IMR-90 (cell line): ENCODE data around the gene CTDP1. TPM values are rescaled to one million over a fixed set of nuclear protein-coding genes. Genes with fewer than 3 reads are reported as not detected.

Experiments
- ATAC-seq: fragments of 200-7000 bp; cut with Tn5 transposase; 2 replicates; pipeline ENCODE4 v1.9.1; 2020; ENCODE audit warnings: low read depth, mild to moderate bottlenecking, moderate library complexity
- BruUV-seq: library from RNA; stranded (reverse); fragments of 400-500 nt; replicated peaks from 2 replicates; lab custom pipeline; 2021; lab: Mats Ljungman, UMichigan
- CTCF ChIA-PET: fragments of 300-600 bp; formaldehyde crosslinking; extraction: SDS; loops from one replicate; lab custom pipeline; 2021; ENCODE audit warnings: antibody characterized with exemption; lab: Yijun Ruan, JAX
- POLR2A ChIA-PET: fragments of 300-600 bp; sonication (Branson Sonifier 250); formaldehyde crosslinking; loops from one replicate; lab custom pipeline; 2022; ENCODE audit warnings: antibody characterized with exemption; ENCODE audit not compliant: unreplicated experiment; lab: Charles Lee
- DNase-seq: peaks from one replicate; pipeline ENCODE4 v3.0.0; 2013
- H2AFZ ChIP-seq: replicated peaks from 2 replicates; pipeline ENCODE3; 2013; ENCODE audit warnings: low read length, mild to moderate bottlenecking; ENCODE audit not compliant: poor library complexity
- H2AK5ac ChIP-seq: 2 replicates; pipeline ENCODE4 v1.6.1; 2013; ENCODE audit warnings: low read depth, low read length, inconsistent platforms
- H2AK9ac ChIP-seq: replicated peaks from 2 replicates; pipeline ENCODE3; 2013; ENCODE audit warnings: mild to moderate bottlenecking, low read depth, low read length, moderate library complexity; ENCODE audit not compliant: poor library complexity
- H2BK120ac ChIP-seq: 2 replicates; pipeline ENCODE4 v1.6.1; 2013; ENCODE audit warnings: low read depth, low read length, inconsistent platforms
- H2BK15ac ChIP-seq: 3 replicates; pipeline ENCODE4 v1.6.1; 2013; ENCODE audit warnings: low read depth, low read length, inconsistent platforms
- H2BK20ac ChIP-seq: 2 replicates; pipeline ENCODE4 v1.6.1; 2013; ENCODE audit warnings: low read depth, mild to moderate bottlenecking, inconsistent platforms, low read length, moderate library complexity
- H2BK5ac ChIP-seq: 2 replicates; pipeline ENCODE4 v1.6.1; 2013; ENCODE audit warnings: mild to moderate bottlenecking, low read depth, low read length, inconsistent platforms; ENCODE audit not compliant: poor library complexity, severe bottlenecking
- H3K14ac ChIP-seq: replicated peaks from 2 replicates; pipeline ENCODE4 v1.6.1; 2013; ENCODE audit warnings: low read depth, low read length, inconsistent platforms
- H3K18ac ChIP-seq: 2 replicates; pipeline ENCODE4 v1.6.1; 2013; ENCODE audit warnings: low read depth, low read length, control low read depth
- H3K23ac ChIP-seq: 2 replicates; pipeline ENCODE4 v1.6.1; 2013; ENCODE audit warnings: low read depth, low read length, inconsistent platforms
- H3K27ac ChIP-seq: 2 replicates; pipeline ENCODE4 v1.5.1; 2013; ENCODE audit warnings: mild to moderate bottlenecking, control low read depth, low read length; ENCODE audit not compliant: insufficient read depth
- H3K27me3 ChIP-seq: 2 replicates; pipeline ENCODE4 v1.6.1; 2013; ENCODE audit warnings: low read length; ENCODE audit not compliant: control insufficient read depth, insufficient read depth
- H3K36me3 ChIP-seq: 2 replicates; pipeline ENCODE4 v1.6.1; 2013; ENCODE audit warnings: low read length, mixed read lengths; ENCODE audit not compliant: control insufficient read depth, insufficient read depth
- H3K4ac ChIP-seq: 2 replicates; pipeline ENCODE4 v1.6.1; 2013; ENCODE audit warnings: low read depth, low read length, inconsistent platforms
- H3K4me1 ChIP-seq: 2 replicates; pipeline ENCODE4 v1.6.1; 2013; ENCODE audit warnings: low read length, mixed read lengths; ENCODE audit not compliant: control insufficient read depth, insufficient read depth
- H3K4me2 ChIP-seq: 2 replicates; pipeline ENCODE4 v1.6.1; 2013; ENCODE audit warnings: low read depth, mild to moderate bottlenecking, control low read depth, low read length, moderate library complexity
- H3K4me3 ChIP-seq: 2 replicates; pipeline ENCODE4 v1.5.1; 2013; ENCODE audit warnings: low read depth, mild to moderate bottlenecking, control low read depth, low read length, moderate library complexity; ENCODE audit not compliant: insufficient read depth
- H3K56ac ChIP-seq: 2 replicates; pipeline ENCODE4 v1.6.1; 2013; ENCODE audit warnings: low read length, inconsistent platforms; ENCODE audit not compliant: insufficient read depth; ENCODE audit errors: extremely low read depth
- H3K79me1 ChIP-seq, 2 experiments: 2 replicates each; pipeline ENCODE4 v1.6.1; 2013; ENCODE audit warnings: low read length in 2 of 2, inconsistent platforms in 1 of 2, low read depth in 1 of 2
- H3K9ac ChIP-seq: 2 replicates; pipeline ENCODE4 v1.6.1; 2013; ENCODE audit warnings: low read depth, low read length, control low read depth
- H3K9me1 ChIP-seq: 2 replicates; pipeline ENCODE4 v1.6.1; 2013; ENCODE audit warnings: low read length, inconsistent platforms; ENCODE audit not compliant: insufficient read depth
- H3K9me3 ChIP-seq: 2 replicates; pipeline ENCODE4 v1.6.1; 2013; ENCODE audit warnings: low read length; ENCODE audit not compliant: control insufficient read depth, insufficient read depth
- H4K20me1 ChIP-seq: 2 replicates; pipeline ENCODE4 v1.6.1; 2013; ENCODE audit warnings: low read length, inconsistent platforms; ENCODE audit not compliant: insufficient read depth
- H4K5ac ChIP-seq: 2 replicates; pipeline ENCODE4 v1.6.1; 2013; ENCODE audit warnings: mild to moderate bottlenecking, low read depth, low read length, control low read depth
- H4K8ac ChIP-seq, 2 experiments: 2 replicates each; pipeline ENCODE4 v1.6.1; 2013; ENCODE audit warnings: low read depth in 2 of 2, low read length in 2 of 2, control low read depth in 1 of 2, inconsistent platforms in 1 of 2
- H4K91ac ChIP-seq: 2 replicates; pipeline ENCODE4 v1.6.1; 2013; ENCODE audit warnings: low read depth, low read length, inconsistent platforms; ENCODE audit not compliant: insufficient read depth
- BHLHE40 ChIP-seq: fragments of 150-350 bp; IDR thresholded peaks from 2 replicates; pipeline ENCODE4 v1.6.1; 2016; ENCODE audit warnings: mild to moderate bottlenecking, low read depth, low read length
- CEBPB ChIP-seq: IDR thresholded peaks from 2 replicates; pipeline ENCODE4 v1.6.1; 2012; ENCODE audit warnings: low read depth, low read length, improper control_type of control experiment
- WGBS, 2 experiments: methylation state at CpG; one replicate each; pipeline versions ENCODE4 v1.1.5 to v1.1.7; 2013; ENCODE audit warnings: missing lambda C conversion rate in 2 of 2; ENCODE audit not compliant: insufficient read length in 1 of 2; ENCODE audit errors: extremely low coverage in 2 of 2; 5-methylcytosine and 5-hydroxymethylcytosine counted together
- dilution Hi-C: fragments of 300-500 bp; cut with HindIII; formaldehyde crosslinking; loops from one replicate; pipeline ENCODE4 v1.14.3; 2018; ENCODE audit warnings: low sequenced_read_pairs; ENCODE audit not compliant: unreplicated experiment
- in situ Hi-C: fragments of 300-500 bp; cut with MboI; formaldehyde crosslinking; loops from 3 replicates; pipeline ENCODE4 v1.14.3; 2019; ENCODE audit warnings: low sequenced_read_pairs, inconsistent platforms, mixed read lengths
- intact Hi-C: fragments of 100-400 bp; cut with micrococcal nuclease; formaldehyde crosslinking; loops from 2 replicates; pipeline ENCODE4 v1.10.0; 2022
- polyA plus RNA-seq, 3 experiments: library from polyadenylated mRNA; depleted of rRNA; stranded (reverse); fragments of >200 nt; gene quantifications; 2 replicates each; pipeline ENCODE4 v1.2.3, GENCODE V29; 2012; ENCODE audit warnings: low replicate concordance in 1 of 3
- total RNA-seq: library from RNA; depleted of rRNA; stranded (reverse); fragments of >200 nt; gene quantifications from 2 replicates; pipeline ENCODE4 v1.2.3, GENCODE V29; 2012

CTDP1 gene
- total and polyA plus RNA-seq, 2 of the 4 experiments (the other 2 are of a cell fraction): 13.4 to 17.6 TPM

DNA sequence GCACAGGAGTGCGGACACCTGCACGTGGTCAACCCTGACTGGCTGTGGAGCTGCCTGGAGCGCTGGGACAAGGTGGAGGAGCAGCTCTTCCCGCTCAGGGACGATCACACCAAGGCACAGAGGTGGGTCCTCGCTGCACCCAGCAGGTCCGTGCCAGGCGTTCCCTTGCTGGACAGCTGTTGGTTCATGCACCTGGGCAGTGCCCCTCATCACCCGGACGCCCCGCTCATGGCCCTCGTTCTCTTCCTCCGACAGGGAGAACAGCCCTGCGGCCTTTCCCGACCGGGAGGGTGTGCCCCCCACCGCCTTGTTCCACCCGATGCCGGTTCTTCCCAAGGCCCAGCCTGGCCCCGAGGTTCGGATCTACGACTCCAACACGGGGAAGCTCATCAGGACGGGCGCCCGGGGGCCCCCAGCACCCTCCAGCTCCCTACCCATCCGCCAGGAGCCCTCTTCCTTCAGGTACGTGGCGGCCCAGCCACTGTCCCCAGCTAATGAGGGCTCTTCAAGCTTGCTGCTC is 38.0 kb downstream of the CTDP1 start:
- Histone ChIP-seq H2BK15ac (no peak overlapping the region), H4K20me1 (no peaks in the 10 kb centered on the region), H2BK5ac (no peak overlapping the region), H3K79me1 (peaks cover 7 to 28% of the 10 kb centered on the region in 2 experiments), H3K23ac (no peak overlapping the region), H3K4ac (no peak overlapping the region), H4K91ac (no peak overlapping the region), H3K9me3 (peaks cover 2% of the 10 kb centered on the region; the same call in 1 of the 2 replicates), H3K27ac (no peak overlapping the region), H3K9ac (no peak overlapping the region), H2AK5ac (no peak overlapping the region), H2BK120ac (no peak overlapping the region), H2BK20ac (no peak overlapping the region), H3K36me3 (peaks cover 61% of the 10 kb centered on the region), H2AFZ (no peak overlapping the region), H3K4me3 (no peak overlapping the region), H3K4me1 (no peaks in the 10 kb centered on the region), H3K27me3 (no peaks in the 10 kb centered on the region), H4K8ac (no peak overlapping the region), H3K18ac (no peak overlapping the region), H4K5ac (no peak overlapping the region), H3K14ac (no peak overlapping the region), H3K56ac (no peak overlapping the region), H3K9me1 (no peaks in the 10 kb centered on the region; the same call in 1 of the 2 replicates), H2AK9ac (peak overlapping the region; percentile 28), H3K4me2 (no peak overlapping the region)
- POLR2A ChIA-PET: no interaction called here
- DNase-seq (no peak), ATAC-seq (no peak)
- TF ChIP-seq CEBPB (no peak), BHLHE40 (no peak)
- intact Hi-C loops (no loop called here), dilution Hi-C loops (no loop called here), in situ Hi-C loops (no loop called here)
- WGBS, 2 experiments: 99% methylated on average over 22 of the region's 29 CpGs; no CpG with 5 or more reads in 1 of the 2 experiments
- no TSS peak for BruUV-seq
- CTCF ChIA-PET: no interaction called here
